Measurements from ENCODE around the gene LIN28B.

DNA sequence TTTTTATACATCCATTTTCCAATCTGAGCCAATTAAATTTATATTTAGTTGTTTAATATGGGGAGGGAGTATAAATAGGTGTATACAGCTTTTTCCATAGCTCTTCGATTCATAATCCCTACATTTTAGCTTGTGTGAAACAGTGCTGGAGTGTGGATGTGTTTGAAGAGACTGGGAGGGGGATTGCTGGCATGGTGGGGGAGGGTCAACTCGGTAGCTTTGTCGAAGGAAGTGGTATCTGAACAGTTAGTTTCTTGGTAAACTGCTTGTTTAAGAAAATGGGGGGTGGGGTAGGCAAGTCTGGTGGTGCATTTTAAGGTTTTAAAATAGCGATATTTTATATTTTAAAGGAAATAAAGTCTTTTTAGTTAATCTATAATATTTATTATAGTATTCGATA, 1.4 kb upstream of the LIN28B start:
- TF ChIP-seq, protein P1, sequence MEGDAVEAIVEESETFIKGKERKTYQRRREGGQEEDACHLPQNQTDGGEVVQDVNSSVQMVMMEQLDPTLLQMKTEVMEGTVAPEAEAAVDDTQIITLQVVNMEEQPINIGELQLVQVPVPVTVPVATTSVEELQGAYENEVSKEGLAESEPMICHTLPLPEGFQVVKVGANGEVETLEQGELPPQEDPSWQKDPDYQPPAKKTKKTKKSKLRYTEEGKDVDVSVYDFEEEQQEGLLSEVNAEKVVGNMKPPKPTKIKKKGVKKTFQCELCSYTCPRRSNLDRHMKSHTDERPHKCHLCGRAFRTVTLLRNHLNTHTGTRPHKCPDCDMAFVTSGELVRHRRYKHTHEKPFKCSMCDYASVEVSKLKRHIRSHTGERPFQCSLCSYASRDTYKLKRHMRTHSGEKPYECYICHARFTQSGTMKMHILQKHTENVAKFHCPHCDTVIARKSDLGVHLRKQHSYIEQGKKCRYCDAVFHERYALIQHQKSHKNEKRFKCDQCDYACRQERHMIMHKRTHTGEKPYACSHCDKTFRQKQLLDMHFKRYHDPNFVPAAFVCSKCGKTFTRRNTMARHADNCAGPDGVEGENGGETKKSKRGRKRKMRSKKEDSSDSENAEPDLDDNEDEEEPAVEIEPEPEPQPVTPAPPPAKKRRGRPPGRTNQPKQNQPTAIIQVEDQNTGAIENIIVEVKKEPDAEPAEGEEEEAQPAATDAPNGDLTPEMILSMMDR (conservative IDR thresholded peaks at IDR 0.05; ENCODE audit: low read depth in 2 of 2), result no peak
- TF ChIP-seq STAT1 (IDR thresholded peaks at IDR 0.05; ENCODE audit: unreplicated experiment) (no peak), EZH2 (IDR thresholded peaks at IDR 0.05; ENCODE audit: low read depth, unreplicated experiment) (no peak), POLR2AphosphoS5 (IDR thresholded peaks at IDR 0.05; ENCODE audit: low read depth) (peak; percentile 22; the same call in 1 of the 2 replicates), EZH2phosphoT487 (IDR thresholded peaks at IDR 0.05; ENCODE audit: unreplicated experiment) (no peak), NANOG (IDR thresholded peaks at IDR 0.05; ENCODE audit: borderline replicate concordance) (no peak), CREB1 (CRISPR knock-in tag; IDR thresholded peaks at IDR 0.05; ENCODE audit: low read depth) (no peak), JUNB (IDR thresholded peaks at IDR 0.05; ENCODE audit: unreplicated experiment) (no peak), ZNF114 (CRISPR knock-in tag; IDR thresholded peaks at IDR 0.05) (no peak)
- TF ChIP-seq, protein P2, sequence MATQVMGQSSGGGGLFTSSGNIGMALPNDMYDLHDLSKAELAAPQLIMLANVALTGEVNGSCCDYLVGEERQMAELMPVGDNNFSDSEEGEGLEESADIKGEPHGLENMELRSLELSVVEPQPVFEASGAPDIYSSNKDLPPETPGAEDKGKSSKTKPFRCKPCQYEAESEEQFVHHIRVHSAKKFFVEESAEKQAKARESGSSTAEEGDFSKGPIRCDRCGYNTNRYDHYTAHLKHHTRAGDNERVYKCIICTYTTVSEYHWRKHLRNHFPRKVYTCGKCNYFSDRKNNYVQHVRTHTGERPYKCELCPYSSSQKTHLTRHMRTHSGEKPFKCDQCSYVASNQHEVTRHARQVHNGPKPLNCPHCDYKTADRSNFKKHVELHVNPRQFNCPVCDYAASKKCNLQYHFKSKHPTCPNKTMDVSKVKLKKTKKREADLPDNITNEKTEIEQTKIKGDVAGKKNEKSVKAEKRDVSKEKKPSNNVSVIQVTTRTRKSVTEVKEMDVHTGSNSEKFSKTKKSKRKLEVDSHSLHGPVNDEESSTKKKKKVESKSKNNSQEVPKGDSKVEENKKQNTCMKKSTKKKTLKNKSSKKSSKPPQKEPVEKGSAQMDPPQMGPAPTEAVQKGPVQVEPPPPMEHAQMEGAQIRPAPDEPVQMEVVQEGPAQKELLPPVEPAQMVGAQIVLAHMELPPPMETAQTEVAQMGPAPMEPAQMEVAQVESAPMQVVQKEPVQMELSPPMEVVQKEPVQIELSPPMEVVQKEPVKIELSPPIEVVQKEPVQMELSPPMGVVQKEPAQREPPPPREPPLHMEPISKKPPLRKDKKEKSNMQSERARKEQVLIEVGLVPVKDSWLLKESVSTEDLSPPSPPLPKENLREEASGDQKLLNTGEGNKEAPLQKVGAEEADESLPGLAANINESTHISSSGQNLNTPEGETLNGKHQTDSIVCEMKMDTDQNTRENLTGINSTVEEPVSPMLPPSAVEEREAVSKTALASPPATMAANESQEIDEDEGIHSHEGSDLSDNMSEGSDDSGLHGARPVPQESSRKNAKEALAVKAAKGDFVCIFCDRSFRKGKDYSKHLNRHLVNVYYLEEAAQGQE (IDR thresholded peaks at IDR 0.05; ENCODE audit: unreplicated experiment), result peak; percentile 16
- TF ChIP-seq, protein P3, sequence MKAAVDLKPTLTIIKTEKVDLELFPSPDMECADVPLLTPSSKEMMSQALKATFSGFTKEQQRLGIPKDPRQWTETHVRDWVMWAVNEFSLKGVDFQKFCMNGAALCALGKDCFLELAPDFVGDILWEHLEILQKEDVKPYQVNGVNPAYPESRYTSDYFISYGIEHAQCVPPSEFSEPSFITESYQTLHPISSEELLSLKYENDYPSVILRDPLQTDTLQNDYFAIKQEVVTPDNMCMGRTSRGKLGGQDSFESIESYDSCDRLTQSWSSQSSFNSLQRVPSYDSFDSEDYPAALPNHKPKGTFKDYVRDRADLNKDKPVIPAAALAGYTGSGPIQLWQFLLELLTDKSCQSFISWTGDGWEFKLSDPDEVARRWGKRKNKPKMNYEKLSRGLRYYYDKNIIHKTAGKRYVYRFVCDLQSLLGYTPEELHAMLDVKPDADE (IDR thresholded peaks at IDR 0.05), result no peak
